ENCODE results near the gene ABCF2. TPM values are rescaled to one million over a fixed set of nuclear protein-coding genes. Genes with fewer than 3 reads are reported as not detected.

Gene ABCF2
- total RNA-seq, 1 donor from 2014 or later = 47.3 TPM

GRCh38 chr7:151213826-151214225, 13.2 kb downstream of the ABCF2 start:
- no peaks in the 10 kb centered on the region for H3K4me1 Mint-ChIP-seq
- no peak for DNase-seq
- no peak overlapping the region for H3K4me3 Mint-ChIP-seq
- ChIA-PET POLR2A (no interaction called here), CTCF (no interaction called here)
- ATAC-seq (ENCODE audit: low read depth) = no peak
- TF ChIP-seq, protein P1, sequence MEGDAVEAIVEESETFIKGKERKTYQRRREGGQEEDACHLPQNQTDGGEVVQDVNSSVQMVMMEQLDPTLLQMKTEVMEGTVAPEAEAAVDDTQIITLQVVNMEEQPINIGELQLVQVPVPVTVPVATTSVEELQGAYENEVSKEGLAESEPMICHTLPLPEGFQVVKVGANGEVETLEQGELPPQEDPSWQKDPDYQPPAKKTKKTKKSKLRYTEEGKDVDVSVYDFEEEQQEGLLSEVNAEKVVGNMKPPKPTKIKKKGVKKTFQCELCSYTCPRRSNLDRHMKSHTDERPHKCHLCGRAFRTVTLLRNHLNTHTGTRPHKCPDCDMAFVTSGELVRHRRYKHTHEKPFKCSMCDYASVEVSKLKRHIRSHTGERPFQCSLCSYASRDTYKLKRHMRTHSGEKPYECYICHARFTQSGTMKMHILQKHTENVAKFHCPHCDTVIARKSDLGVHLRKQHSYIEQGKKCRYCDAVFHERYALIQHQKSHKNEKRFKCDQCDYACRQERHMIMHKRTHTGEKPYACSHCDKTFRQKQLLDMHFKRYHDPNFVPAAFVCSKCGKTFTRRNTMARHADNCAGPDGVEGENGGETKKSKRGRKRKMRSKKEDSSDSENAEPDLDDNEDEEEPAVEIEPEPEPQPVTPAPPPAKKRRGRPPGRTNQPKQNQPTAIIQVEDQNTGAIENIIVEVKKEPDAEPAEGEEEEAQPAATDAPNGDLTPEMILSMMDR (IDR thresholded peaks at IDR 0.05) = no peak
- H3K27me3 Mint-ChIP-seq = no peaks in the 10 kb centered on the region
- no peak overlapping the region for H3K27ac Mint-ChIP-seq
- intact Hi-C loops (cut with micrococcal nuclease) = no loop called here
- H3K36me3 Mint-ChIP-seq (ENCODE audit: low read depth) = peaks cover 71% of the 10 kb centered on the region
- no peaks in the 10 kb centered on the region for H3K9me3 Mint-ChIP-seq

DNA sequence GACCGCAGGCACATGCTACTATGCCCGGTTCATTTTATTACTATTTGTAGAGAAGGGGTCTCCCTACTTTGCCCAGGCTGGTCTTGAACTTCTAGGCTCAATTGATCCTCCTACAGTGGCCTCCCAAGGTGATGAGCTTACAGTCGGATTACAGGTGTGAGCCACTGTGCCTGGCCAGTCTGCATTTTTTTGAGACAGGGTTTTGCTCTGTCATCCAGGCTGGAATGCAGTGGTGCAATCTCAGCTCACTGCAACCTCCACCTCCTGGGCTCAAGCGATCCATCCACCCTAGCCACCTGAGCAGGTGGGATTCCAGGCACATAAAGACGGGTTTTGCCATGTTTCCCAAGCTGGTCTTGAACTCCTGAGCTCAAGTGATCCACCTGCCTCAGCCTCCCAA, 14.4 kb downstream of the ABCF2 start:
- DNase-seq (no peak), ATAC-seq (ENCODE audit: low read depth) (no peak)
- ChIA-PET POLR2A (no interaction called here), CTCF (no interaction called here)
- Mint-ChIP-seq H3K9me3 (no peaks in the 10 kb centered on the region), H3K27ac (no peak overlapping the region), H3K4me3 (no peak overlapping the region), H3K36me3 (ENCODE audit: low read depth) (peaks cover 59% of the 10 kb centered on the region), H3K27me3 (no peaks in the 10 kb centered on the region), H3K4me1 (no peaks in the 10 kb centered on the region)
- intact Hi-C loops (cut with micrococcal nuclease) = no loop called here
- TF ChIP-seq, protein P1 (IDR thresholded peaks at IDR 0.05) = no peak

DNA sequence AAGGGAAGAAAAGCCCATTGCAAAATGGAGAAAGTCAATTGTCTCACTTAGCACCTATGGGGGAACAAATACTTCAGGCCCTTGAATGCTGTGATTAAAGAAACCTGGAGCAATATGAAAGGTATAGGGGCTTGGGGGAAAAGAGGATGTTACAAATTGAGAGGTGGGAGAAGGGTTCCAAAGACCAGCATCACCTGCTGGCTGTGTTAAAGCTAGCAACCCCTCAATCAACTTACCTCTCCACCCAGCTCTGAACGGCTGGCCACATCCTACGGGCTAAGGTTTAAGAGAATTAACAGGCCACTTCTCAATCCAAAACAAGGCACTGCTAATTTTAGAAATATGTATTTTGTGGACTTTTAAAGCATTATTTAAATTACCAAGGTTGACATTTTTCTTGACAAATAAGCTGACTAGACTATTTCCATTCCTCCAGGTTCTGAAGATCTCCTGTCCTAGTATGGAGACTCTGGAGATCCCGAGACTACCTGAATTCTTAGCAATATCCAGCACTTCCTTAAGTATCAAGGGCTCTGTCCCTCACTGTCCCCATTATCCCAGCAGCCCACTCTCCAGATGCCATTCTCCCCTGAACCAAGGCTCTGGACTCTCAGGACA, 15.7 kb downstream of the ABCF2 start:
- peaks cover 48% of the 10 kb centered on the region for H3K36me3 Mint-ChIP-seq (ENCODE audit: low read depth)
- H3K9me3 Mint-ChIP-seq = no peaks in the 10 kb centered on the region
- H3K4me1 Mint-ChIP-seq = no peaks in the 10 kb centered on the region
- TF ChIP-seq, protein P1 (IDR thresholded peaks at IDR 0.05) = no peak
- no peak overlapping the region for H3K27ac Mint-ChIP-seq
- intact Hi-C loops (cut with micrococcal nuclease) = no loop called here
- ChIA-PET CTCF (interaction anchor here (1.4 kb wide), 1 partner anchor 88 kb away, joined by 3 read pairs; no protein-coding TSS in a partner anchor), POLR2A (interaction anchor here (0.5 kb wide), 1 partner anchor 885 kb away, joined by 7 read pairs; no protein-coding TSS in a partner anchor)
- no peaks in the 10 kb centered on the region for H3K27me3 Mint-ChIP-seq
- H3K4me3 Mint-ChIP-seq = no peak overlapping the region
- DNase-seq (no peak), ATAC-seq (ENCODE audit: low read depth) (no peak)

DNA sequence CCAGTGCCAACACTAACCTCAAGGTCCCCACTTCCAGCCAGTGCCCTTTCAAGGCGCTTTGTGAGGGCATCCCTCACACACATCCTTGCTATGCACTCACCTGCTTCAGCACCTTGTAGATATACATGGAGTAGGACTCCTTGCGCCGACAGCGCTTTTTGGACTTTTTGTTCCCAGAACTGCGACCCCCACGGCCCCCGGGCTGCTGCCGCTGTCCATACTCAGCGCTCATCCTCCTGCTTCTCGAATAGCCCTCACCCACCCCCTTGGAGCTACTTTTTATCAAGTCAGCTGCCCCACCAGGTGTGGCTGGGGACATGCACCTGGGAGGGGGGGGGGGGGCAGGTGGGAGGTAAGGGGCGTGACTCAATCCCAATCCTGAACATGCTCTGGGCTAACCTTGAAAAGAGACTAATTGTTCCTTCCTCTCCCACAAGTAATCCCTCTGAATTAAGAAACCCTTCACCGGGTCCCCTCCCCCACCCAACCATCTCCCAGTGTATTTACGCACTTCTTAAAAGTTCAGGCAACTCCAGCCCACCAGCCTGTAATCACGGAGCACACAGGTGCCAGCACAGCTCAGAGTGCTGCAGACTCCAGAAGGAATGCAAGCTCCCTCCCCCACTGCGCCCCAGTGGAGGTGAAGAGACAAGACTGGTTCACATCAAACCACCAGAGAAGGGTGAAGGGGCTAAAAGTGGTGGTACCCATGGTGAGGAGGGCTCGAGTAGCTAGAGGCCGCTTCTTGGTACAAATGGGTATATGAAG, 16.7 kb downstream of the ABCF2 start, which contains the start of gene H2BK1:
Gene H2BK1, minus strand, starts transcription at position 402 of the 768 bp plus-strand sequence. Its CDS starts 170 bp downstream, at position 232.
- TF ChIP-seq, protein P1 (IDR thresholded peaks at IDR 0.05) = no peak
- ChIA-PET POLR2A (no interaction called here), CTCF (interaction anchor here (1.4 kb wide), 1 partner anchor 87 kb away, joined by 3 read pairs; no protein-coding TSS in a partner anchor)
- Mint-ChIP-seq H3K36me3 (ENCODE audit: low read depth) (peaks cover 41% of the 10 kb centered on the region), H3K9me3 (no peaks in the 10 kb centered on the region), H3K4me3 (no peak within 1 kb of the TSS), H3K4me1 (no peaks in the 10 kb centered on the region), H3K27ac (no peak within 1 kb of the TSS), H3K27me3 (peaks cover 6% of the 10 kb centered on the region)
- DNase-seq (no peak), ATAC-seq (ENCODE audit: low read depth) (no peak)
- intact Hi-C loops (cut with micrococcal nuclease) = no loop called here

DNA sequence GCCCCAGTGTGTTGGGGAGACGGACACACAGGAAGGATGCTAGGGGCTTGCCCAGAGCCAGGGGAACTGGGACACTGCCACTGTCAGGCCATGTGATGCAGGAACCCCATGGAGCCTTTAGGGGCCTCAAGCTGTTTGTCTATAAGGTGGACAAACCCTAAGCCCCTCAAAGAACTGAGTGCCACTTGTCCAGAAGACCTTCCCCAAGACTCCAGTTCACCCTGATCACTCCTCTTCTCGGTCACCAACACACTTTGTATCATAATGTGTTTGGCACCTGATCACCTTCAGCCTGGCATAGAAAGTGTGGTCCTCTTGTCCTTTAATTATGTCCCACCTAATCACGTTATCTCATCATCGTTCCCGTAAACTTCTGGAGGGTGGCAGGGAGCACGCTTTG, 17.4 kb downstream of the ABCF2 start:
- peaks cover 11% of the 10 kb centered on the region for H3K27me3 Mint-ChIP-seq
- TF ChIP-seq, protein P1 (IDR thresholded peaks at IDR 0.05) = no peak
- peaks cover 34% of the 10 kb centered on the region for H3K36me3 Mint-ChIP-seq (ENCODE audit: low read depth)
- ChIA-PET CTCF (no interaction called here), POLR2A (no interaction called here)
- intact Hi-C loops (cut with micrococcal nuclease) = no loop called here
- no peak for ATAC-seq (ENCODE audit: low read depth)
- H3K4me3 Mint-ChIP-seq = no peak overlapping the region
- H3K9me3 Mint-ChIP-seq = no peaks in the 10 kb centered on the region
- H3K27ac Mint-ChIP-seq = no peak overlapping the region
- H3K4me1 Mint-ChIP-seq = no peaks in the 10 kb centered on the region
- no peak for DNase-seq

Data from activated B cell treated with CpG ODN at 0.5 μM for 24 hours (primary cell).